ENCODE measurements around the gene PCDHB9. TPM values are rescaled to one million over a fixed set of nuclear protein-coding genes. Genes with fewer than 3 reads are reported as not detected.
A peak's percentile ranks its signal among the peaks of the same experiment; 100 is the strongest.
"Not testable (repeated sequence)": the region's sequence is repeated elsewhere in the genome, so short reads cannot be mapped to it uniquely, and the experiment has no call there.

Gene PCDHB9
- total RNA-seq, 1 donor from 2014 or later, result 1.3 TPM

DNA sequence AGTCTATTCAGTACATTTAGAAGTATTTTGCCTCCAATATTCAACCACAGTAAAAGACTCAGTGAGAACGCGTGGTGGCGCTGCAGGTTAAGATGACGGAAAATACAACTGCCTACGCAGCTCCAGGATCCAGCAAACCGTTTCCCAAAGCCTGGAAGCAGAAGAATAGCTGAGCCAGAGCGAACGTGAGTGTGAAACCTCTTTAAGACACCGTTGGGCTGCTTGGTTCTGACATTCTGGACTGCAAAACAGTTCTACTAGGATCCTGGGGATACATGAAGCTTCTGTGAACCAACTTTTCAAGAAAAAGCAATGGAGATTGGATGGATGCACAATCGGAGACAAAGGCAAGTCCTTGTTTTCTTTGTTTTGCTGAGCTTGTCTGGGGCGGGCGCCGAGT, 4.7 kb upstream of the PCDHB9 start, which contains the start of gene PCDHB16:
Gene PCDHB16, plus strand, starts transcription at position 140 of the 400 bp plus-strand sequence. Its CDS starts 173 bp downstream, at position 313.
- intact Hi-C loops (cut with DNase I), result no loop called here
- ATAC-seq (no peak), DNase-seq (ENCODE audit: missing footprints) (no peak)

DNA sequence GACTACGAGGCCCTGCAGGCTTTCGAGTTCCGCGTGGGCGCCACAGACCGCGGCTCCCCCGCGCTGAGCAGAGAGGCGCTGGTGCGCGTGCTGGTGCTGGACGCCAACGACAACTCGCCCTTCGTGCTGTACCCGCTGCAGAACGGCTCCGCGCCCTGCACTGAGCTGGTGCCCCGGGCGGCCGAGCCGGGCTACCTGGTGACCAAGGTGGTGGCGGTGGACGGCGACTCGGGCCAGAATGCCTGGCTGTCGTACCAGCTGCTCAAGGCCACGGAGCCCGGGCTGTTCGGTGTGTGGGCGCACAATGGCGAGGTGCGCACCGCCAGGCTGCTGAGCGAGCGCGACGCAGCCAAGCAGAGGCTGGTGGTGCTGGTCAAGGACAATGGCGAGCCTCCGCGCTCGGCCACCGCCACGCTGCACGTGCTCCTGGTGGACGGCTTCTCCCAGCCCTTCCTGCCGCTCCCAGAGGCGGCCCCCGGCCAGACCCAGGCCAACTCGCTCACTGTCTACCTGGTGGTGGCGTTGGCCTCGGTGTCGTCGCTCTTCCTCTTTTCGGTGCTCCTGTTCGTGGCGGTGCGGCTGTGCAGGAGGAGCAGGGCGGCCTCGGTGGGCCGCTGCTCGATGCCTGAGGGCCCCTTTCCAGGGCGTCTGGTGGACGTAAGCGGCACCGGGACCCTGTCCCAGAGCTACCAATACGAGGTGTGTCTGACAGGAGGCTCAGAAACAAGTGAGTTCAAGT, 2.7 kb upstream of the PCDHB9 start:
- DNase-seq (ENCODE audit: missing footprints); intact Hi-C loops (cut with DNase I); ATAC-seq: not testable (repeated sequence)

DNA sequence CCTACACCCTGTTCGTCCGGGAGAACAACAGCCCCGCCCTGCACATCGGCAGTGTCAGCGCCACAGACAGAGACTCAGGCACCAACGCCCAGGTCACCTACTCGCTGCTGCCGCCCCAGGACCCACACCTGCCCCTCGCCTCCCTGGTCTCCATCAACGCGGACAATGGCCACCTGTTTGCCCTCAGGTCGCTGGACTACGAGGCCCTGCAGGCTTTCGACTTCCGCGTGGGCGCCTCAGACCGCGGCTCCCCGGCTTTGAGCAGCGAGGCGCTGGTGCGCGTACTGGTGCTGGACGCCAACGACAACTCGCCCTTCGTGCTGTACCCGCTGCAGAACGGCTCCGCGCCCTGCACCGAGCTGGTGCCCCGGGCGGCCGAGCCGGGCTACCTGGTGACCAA, 1.7 kb downstream of the PCDHB9 start:
- ATAC-seq; DNase-seq (ENCODE audit: missing footprints); intact Hi-C loops (cut with DNase I): not testable (repeated sequence)

DNA sequence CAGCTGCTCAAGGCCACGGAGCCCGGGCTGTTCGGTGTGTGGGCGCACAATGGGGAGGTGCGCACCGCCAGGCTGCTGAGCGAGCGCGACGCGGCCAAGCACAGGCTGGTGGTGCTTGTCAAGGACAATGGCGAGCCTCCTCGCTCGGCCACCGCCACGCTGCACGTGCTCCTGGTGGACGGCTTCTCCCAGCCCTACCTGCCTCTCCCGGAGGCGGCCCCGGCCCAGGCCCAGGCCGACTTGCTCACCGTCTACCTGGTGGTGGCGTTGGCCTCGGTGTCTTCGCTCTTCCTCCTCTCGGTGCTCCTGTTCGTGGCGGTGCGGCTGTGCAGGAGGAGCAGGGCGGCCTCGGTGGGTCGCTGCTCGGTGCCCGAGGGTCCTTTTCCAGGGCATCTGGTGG, 2.2 kb downstream of the PCDHB9 start:
- ATAC-seq; DNase-seq (ENCODE audit: missing footprints); intact Hi-C loops (cut with DNase I): not testable (repeated sequence)

- DNase-seq (ENCODE audit: missing footprints) (no peak), ATAC-seq (no peak)
- intact Hi-C loops (cut with DNase I), result no loop called here
Measured at GRCh38 chr5:141192110-141192725, 5.3 kb downstream of the PCDHB9 start, which contains the start of gene PCDHB10. TSS of gene PCDHB10 (plus strand) at chr5:141192353. CDS start at chr5:141192553, 200 bp downstream.

- intact Hi-C loops (cut with DNase I); ATAC-seq: not testable (repeated sequence)
Measured at GRCh38 chr5:141194332-141194731, 7.4 kb downstream of the PCDHB9 start.

DNA sequence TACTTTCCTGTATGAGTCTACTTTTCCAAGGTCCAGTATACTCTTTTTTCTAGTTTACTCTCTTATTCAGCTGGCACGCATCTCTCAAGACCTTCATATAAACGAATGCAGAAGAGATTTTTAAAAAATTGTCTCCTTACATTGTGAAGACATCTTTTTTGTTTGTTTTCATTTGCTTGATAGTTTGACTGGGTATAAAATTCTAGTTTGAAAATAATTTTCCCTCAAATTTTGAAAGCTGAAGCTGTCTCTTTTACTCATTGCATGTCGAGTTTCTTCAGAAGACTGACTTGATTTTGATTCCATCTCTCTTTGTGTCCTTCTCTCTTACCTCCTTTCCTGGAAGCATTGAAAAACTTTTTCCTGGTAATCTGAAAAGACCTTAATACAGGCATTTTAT, 9.4 kb downstream of the PCDHB9 start:
- DNase-seq (ENCODE audit: missing footprints) (no peak), ATAC-seq (no peak)
- intact Hi-C loops (cut with DNase I), result no loop called here

More at GRCh38 chr5:141194332-141194731, 7.4 kb downstream of the PCDHB9 start:
- DNase-seq (ENCODE audit: missing footprints), result not testable (repeated sequence)

DNA sequence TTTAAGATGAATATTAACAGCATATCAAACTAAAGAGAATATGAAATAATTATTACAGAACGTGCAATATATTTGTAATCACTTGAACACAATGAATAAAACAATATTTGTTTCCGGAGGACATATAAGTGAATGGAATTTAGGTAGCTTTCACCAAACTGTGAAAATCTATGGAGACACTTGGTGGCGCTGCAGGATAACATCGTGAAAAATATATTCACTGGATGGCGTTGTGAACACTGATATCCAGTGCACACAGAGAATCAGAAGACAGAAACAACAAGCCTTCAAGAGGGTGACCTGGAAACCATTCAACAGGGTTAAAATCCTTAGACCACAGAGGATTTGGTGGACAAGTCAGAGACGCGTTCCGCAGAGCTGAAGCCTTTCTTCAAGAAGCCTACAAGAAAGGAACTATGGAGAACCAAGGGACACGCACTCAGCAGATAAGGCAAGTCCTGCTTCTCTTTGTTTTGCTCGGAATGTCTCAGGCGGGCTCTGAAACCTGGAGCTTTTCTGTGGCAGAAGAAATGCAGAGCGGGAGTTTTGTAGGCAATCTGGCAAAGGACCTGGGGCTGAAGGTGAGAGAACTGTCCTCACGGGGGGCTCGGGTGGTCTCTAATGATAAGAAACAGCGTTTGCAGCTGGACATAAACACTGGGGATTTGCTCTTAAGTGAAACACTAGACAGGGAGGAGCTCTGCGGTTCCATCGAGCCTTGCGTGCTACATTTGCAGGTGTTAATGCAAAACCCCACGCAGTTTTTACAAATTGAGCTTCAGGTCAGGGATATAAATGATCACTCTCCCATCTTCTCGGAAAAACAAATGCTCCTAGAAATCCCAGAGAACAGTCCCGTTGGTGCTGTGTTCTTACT, 12.6 kb downstream of the PCDHB9 start, which contains the start of gene PCDHB11:
Gene PCDHB11, plus strand, starts transcription at position 269 of the 877 bp plus-strand sequence. Its CDS starts 148 bp downstream, at position 417.
- no peak for ATAC-seq
- DNase-seq (ENCODE audit: missing footprints), result no peak
- intact Hi-C loops (cut with DNase I), result no loop called here

DNA sequence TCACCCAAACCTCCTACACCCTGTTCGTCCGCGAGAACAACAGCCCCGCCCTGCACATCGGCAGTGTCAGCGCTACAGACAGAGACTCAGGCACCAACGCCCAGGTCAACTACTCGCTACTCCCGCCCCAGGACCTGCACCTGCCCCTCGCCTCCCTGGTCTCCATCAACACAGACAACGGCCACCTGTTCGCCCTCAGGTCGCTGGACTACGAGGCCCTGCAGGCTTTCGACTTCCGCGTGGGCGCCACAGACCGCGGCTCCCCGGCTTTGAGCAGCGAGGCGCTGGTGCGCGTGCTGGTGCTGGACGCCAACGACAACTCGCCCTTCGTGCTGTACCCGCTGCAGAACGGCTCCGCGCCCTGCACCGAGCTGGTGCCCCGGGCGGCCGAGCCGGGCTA, 14.2 kb downstream of the PCDHB9 start:
- intact Hi-C loops (cut with DNase I); ATAC-seq; DNase-seq (ENCODE audit: missing footprints): not testable (repeated sequence)

GRCh38 chr5:141201646-141202045, 14.7 kb downstream of the PCDHB9 start:
- intact Hi-C loops (cut with DNase I); DNase-seq (ENCODE audit: missing footprints); ATAC-seq: not testable (repeated sequence)

GRCh38 chr5:141208478-141208877, 21.5 kb downstream of the PCDHB9 start, which contains the start of gene PCDHB12:
TSS of gene PCDHB12 (plus strand) at chr5:141208719. CDS start at chr5:141208908, 189 bp downstream.
- no peak for ATAC-seq
- DNase-seq (ENCODE audit: missing footprints), result no peak
- intact Hi-C loops (cut with DNase I), result no loop called here

- ATAC-seq; DNase-seq (ENCODE audit: missing footprints): not testable (repeated sequence)
- intact Hi-C loops (cut with DNase I), result loop anchor here (10.0 kb wide), 1 partner anchor 115 kb away; the partner anchor contains the start of gene TAF7
Measured at GRCh38 chr5:141210281-141210680, 23.3 kb downstream of the PCDHB9 start.

- intact Hi-C loops (cut with DNase I), result loop anchor here (10.0 kb wide), 1 partner anchor 114 kb away; the partner anchor contains the start of gene TAF7
- not testable (repeated sequence) for ATAC-seq; DNase-seq (ENCODE audit: missing footprints)
Measured at GRCh38 chr5:141210849-141211248, 23.9 kb downstream of the PCDHB9 start.

DNA sequence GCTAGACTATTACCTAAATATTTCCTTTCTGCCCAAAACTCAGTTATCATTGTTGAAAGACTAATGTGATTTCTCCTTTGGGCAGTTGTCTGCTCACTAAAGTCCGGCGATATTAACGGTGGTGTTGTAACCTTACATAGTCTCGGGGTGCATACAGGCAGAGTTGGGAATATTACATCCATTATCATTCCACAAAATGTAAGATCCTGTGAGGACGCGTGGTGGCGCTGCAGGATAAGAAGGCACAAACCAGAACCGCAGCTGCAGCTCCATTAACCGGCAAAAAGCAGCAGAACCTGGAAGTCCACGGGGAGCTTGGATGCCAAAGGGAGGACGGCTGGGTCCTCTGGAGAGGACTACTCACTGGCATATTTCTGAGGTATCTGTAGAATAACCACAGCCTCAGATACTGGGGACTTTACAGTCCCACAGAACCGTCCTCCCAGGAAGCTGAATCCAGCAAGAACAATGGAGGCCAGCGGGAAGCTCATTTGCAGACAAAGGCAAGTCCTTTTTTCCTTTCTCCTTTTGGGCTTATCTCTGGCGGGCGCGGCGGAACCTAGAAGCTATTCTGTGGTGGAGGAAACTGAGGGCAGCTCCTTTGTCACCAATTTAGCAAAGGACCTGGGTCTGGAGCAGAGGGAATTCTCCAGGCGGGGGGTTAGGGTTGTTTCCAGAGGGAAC, 26.8 kb downstream of the PCDHB9 start, which contains the start of gene PCDHB13:
Gene PCDHB13, plus strand, starts transcription at position 264 of the 684 bp plus-strand sequence. Its CDS starts 205 bp downstream, at position 469.
- ATAC-seq (peak; percentile 81), DNase-seq (ENCODE audit: missing footprints) (peak; percentile 80)
- intact Hi-C loops (cut with DNase I), result loop anchor here (10.0 kb wide), 1 partner anchor 111 kb away; the partner anchor contains the start of gene TAF7

DNA sequence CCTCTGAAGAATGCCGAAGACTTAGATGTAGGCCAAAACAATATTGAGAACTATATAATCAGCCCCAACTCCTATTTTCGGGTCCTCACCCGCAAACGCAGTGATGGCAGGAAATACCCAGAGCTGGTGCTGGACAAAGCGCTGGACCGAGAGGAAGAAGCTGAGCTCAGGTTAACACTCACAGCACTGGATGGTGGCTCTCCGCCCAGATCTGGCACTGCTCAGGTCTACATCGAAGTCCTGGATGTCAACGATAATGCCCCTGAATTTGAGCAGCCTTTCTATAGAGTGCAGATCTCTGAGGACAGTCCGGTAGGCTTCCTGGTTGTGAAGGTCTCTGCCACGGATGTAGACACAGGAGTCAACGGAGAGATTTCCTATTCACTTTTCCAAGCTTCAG, 27.6 kb downstream of the PCDHB9 start:
- intact Hi-C loops (cut with DNase I), result loop anchor here (10.0 kb wide), 1 partner anchor 110 kb away; the partner anchor contains the start of gene TAF7
- ATAC-seq; DNase-seq (ENCODE audit: missing footprints): not testable (repeated sequence)

GRCh38 chr5:141215504-141215903, 28.5 kb downstream of the PCDHB9 start:
- ATAC-seq; DNase-seq (ENCODE audit: missing footprints): not testable (repeated sequence)
- intact Hi-C loops (cut with DNase I), result loop anchor here (10.0 kb wide), 1 partner anchor 109 kb away; the partner anchor contains the start of gene TAF7

DNA sequence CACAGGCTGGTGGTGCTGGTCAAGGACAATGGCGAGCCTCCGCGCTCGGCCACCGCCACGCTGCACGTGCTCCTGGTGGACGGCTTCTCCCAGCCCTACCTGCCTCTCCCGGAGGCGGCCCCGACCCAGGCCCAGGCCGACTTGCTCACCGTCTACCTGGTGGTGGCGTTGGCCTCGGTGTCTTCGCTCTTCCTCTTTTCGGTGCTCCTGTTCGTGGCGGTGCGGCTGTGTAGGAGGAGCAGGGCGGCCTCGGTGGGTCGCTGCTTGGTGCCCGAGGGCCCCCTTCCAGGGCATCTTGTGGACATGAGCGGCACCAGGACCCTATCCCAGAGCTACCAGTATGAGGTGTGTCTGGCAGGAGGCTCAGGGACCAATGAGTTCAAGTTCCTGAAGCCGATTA, 29.1 kb downstream of the PCDHB9 start:
- not testable (repeated sequence) for DNase-seq (ENCODE audit: missing footprints); ATAC-seq
- intact Hi-C loops (cut with DNase I), result loop anchor here (10.0 kb wide), 1 partner anchor 109 kb away; the partner anchor contains the start of gene TAF7

Data from Right ventricle myocardium inferior (tissue), 1 donor.